K562 (cell line): ENCODE data around the gene MICU1. TPM values are rescaled to one million over a fixed set of nuclear protein-coding genes. Genes with fewer than 3 reads are reported as not detected.

Experiments used
- ARHGAP35 ChIP-seq: fragments of 450-650 bp; IDR thresholded peaks from 2 replicates; pipeline ENCODE4 v1.6.1; 2018; ENCODE audit not compliant: partially characterized antibody
- CBFB ChIP-seq: sonication (generic); formaldehyde crosslinking; IDR thresholded peaks from 2 replicates; pipeline ENCODE4 v1.4.0; 2020; ENCODE audit warnings: mild to moderate bottlenecking, missing genetic modification reagents
- FIP1L1 ChIP-seq: fragments of 200-400 bp; formaldehyde crosslinking; IDR thresholded peaks from 2 replicates; pipeline ENCODE4 v1.6.1; 2018; ENCODE audit warnings: mild to moderate bottlenecking, low read depth, low read length; ENCODE audit not compliant: poor library complexity, severe bottlenecking
- IFI16 ChIP-seq: fragments of 250-450 bp; sonication (Bioruptor Pico); IDR thresholded peaks from 2 replicates; pipeline ENCODE4 v2.1.2; 2022; ENCODE audit warnings: mild to moderate bottlenecking, inconsistent platforms
- MYBL2 ChIP-seq, 2 experiments: fragments of 450-650 bp in 1 of 2; sonication (generic) in 1 of 2; formaldehyde crosslinking in 1 of 2; IDR thresholded peaks; 2 replicates each; pipeline versions ENCODE4 v1.6.1 to v1.8.1; 2017 to 2022; ENCODE audit warnings: borderline replicate concordance in 1 of 2, inconsistent platforms in 1 of 2, low read depth in 1 of 2, mild to moderate bottlenecking in 1 of 2, missing genetic modification reagents in 1 of 2, moderate library complexity in 1 of 2
- NFRKB ChIP-seq: fragments of 450-650 bp; IDR thresholded peaks from 2 replicates; pipeline ENCODE4 v1.6.1; 2016; ENCODE audit warnings: low read depth
- ZKSCAN1 ChIP-seq: fragments of 150-350 bp; IDR thresholded peaks from 2 replicates; pipeline ENCODE4 v1.6.1; 2016; ENCODE audit warnings: low read depth, low read length
- ZNF583 ChIP-seq: fragments of 250-450 bp; sonication (Bioruptor Pico); IDR thresholded peaks from 2 replicates; pipeline ENCODE4 v1.4.0; 2020
- polyA plus RNA-seq, 8 experiments: library from polyadenylated mRNA; depleted of rRNA in 4 of 8; stranded (reverse) in 5 of 8; unstranded in 3 of 8; fragments of >200 nt; fragmentation: Nextera tagmentation in 2 of 8; fragmentation: Illumina TruSeq in 1 of 8; extraction: Ambion mirVana in 2 of 8; extraction: Trizol in 1 of 8; gene quantifications; 2 replicates each; pipeline versions ENCODE4 v1.2.1 to v1.2.3, GENCODE V29; 2011 to 2014; ENCODE audit warnings: inconsistent platforms in 1 of 8, missing spikeins in 1 of 8
- total RNA-seq, 7 experiments: library from RNA; depleted of rRNA in 6 of 7; stranded (reverse); fragments of >200 nt in 6 of 7; fragmentation: Illumina TruSeq in 2 of 7; extraction: Trizol in 2 of 7; gene quantifications; 2 replicates each; pipeline versions ENCODE4 v1.2.1 to v1.2.3, GENCODE V29; 2011 to 2021; ENCODE audit warnings: low replicate concordance in 1 of 7
- TF ChIP-seq, protein P1 (sequence below): fragments of 450-650 bp; IDR thresholded peaks from 2 replicates; pipeline ENCODE4 v1.6.1; 2017; ENCODE audit warnings: antibody characterized with exemption, mild to moderate bottlenecking
- TF ChIP-seq, protein P2 (sequence below), 2 experiments: fragments of 450-650 bp; IDR thresholded peaks; 2 replicates each; pipeline ENCODE4 v1.6.1; 2016; ENCODE audit warnings: mild to moderate bottlenecking in 2 of 2, borderline replicate concordance in 1 of 2, low read depth in 1 of 2, moderate library complexity in 1 of 2
- TF ChIP-seq, protein P3 (sequence below): sonication (generic); formaldehyde crosslinking; IDR thresholded peaks from 2 replicates; pipeline ENCODE4 v1.9.0; 2022; ENCODE audit warnings: mild to moderate bottlenecking, missing genetic modification reagents
- TF ChIP-seq, protein P4 (sequence below): IDR thresholded peaks from 2 replicates; pipeline ENCODE4 v1.6.1; 2011; ENCODE audit not compliant: insufficient read length; ENCODE audit errors: extremely low read depth

MICU1 gene
- total and polyA plus RNA-seq, 9 of the 15 experiments (the other 6 are each of a cell fraction or from before 2014, with no cell fraction given), result 29.3 to 76.8 (median 48.4) TPM

DNA sequence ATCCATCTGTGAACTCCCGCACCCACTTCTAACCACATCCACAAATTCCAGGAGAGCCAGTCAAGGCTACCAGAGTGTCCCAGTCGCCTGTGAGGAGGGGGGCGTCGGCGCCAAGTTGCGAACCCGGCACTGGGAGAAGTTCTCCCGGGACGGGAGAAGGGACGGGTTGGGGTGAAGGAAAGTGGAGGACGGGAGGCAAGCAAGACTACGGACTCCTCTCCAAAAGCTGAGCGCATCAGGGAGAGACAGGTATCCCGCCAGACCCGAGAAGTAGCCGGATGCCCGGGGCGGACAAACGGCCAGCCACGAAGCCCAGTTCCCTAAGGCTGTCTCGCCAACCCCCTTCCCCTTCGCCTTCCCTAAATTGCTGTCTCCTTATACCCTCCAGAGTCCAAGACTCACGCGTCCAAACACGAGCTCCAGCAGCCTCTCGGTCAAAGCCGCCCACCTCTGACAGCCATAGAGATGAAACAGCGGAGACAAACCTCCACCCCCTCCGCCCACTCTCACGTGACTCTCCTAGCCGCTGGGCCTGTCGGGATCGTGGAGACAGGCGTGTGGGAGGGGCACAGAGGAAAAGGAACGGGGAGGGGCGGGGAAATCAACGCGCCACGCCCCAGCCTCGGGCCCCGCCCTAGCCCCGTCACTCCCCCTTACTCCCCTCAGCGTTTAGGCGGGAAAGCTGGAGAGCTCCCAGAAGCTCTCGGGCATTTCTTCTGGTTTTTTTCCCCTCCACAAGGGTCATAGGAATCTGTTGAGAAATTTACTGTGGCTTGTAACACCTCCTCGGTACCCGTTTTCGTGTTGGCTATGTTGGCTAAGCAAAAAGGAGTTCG lies at the start of gene MICU1 (continued):
- TF ChIP-seq, protein P1, sequence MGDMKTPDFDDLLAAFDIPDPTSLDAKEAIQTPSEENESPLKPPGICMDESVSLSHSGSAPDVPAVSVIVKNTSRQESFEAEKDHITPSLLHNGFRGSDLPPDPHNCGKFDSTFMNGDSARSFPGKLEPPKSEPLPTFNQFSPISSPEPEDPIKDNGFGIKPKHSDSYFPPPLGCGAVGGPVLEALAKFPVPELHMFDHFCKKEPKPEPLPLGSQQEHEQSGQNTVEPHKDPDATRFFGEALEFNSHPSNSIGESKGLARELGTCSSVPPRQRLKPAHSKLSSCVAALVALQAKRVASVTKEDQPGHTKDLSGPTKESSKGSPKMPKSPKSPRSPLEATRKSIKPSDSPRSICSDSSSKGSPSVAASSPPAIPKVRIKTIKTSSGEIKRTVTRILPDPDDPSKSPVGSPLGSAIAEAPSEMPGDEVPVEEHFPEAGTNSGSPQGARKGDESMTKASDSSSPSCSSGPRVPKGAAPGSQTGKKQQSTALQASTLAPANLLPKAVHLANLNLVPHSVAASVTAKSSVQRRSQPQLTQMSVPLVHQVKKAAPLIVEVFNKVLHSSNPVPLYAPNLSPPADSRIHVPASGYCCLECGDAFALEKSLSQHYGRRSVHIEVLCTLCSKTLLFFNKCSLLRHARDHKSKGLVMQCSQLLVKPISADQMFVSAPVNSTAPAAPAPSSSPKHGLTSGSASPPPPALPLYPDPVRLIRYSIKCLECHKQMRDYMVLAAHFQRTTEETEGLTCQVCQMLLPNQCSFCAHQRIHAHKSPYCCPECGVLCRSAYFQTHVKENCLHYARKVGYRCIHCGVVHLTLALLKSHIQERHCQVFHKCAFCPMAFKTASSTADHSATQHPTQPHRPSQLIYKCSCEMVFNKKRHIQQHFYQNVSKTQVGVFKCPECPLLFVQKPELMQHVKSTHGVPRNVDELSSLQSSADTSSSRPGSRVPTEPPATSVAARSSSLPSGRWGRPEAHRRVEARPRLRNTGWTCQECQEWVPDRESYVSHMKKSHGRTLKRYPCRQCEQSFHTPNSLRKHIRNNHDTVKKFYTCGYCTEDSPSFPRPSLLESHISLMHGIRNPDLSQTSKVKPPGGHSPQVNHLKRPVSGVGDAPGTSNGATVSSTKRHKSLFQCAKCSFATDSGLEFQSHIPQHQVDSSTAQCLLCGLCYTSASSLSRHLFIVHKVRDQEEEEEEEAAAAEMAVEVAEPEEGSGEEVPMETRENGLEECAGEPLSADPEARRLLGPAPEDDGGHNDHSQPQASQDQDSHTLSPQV, result peak; percentile 93
- 0 out of 2 replicates have a peak, but pooled peaks have one; percentile 25 for TF ChIP-seq ZKSCAN1
- 0 out of 2 replicates have a peak, but pooled peaks have one; percentile 24 for TF ChIP-seq ZNF583 (CRISPR knock-in tag)
- TF ChIP-seq, protein P2, sequence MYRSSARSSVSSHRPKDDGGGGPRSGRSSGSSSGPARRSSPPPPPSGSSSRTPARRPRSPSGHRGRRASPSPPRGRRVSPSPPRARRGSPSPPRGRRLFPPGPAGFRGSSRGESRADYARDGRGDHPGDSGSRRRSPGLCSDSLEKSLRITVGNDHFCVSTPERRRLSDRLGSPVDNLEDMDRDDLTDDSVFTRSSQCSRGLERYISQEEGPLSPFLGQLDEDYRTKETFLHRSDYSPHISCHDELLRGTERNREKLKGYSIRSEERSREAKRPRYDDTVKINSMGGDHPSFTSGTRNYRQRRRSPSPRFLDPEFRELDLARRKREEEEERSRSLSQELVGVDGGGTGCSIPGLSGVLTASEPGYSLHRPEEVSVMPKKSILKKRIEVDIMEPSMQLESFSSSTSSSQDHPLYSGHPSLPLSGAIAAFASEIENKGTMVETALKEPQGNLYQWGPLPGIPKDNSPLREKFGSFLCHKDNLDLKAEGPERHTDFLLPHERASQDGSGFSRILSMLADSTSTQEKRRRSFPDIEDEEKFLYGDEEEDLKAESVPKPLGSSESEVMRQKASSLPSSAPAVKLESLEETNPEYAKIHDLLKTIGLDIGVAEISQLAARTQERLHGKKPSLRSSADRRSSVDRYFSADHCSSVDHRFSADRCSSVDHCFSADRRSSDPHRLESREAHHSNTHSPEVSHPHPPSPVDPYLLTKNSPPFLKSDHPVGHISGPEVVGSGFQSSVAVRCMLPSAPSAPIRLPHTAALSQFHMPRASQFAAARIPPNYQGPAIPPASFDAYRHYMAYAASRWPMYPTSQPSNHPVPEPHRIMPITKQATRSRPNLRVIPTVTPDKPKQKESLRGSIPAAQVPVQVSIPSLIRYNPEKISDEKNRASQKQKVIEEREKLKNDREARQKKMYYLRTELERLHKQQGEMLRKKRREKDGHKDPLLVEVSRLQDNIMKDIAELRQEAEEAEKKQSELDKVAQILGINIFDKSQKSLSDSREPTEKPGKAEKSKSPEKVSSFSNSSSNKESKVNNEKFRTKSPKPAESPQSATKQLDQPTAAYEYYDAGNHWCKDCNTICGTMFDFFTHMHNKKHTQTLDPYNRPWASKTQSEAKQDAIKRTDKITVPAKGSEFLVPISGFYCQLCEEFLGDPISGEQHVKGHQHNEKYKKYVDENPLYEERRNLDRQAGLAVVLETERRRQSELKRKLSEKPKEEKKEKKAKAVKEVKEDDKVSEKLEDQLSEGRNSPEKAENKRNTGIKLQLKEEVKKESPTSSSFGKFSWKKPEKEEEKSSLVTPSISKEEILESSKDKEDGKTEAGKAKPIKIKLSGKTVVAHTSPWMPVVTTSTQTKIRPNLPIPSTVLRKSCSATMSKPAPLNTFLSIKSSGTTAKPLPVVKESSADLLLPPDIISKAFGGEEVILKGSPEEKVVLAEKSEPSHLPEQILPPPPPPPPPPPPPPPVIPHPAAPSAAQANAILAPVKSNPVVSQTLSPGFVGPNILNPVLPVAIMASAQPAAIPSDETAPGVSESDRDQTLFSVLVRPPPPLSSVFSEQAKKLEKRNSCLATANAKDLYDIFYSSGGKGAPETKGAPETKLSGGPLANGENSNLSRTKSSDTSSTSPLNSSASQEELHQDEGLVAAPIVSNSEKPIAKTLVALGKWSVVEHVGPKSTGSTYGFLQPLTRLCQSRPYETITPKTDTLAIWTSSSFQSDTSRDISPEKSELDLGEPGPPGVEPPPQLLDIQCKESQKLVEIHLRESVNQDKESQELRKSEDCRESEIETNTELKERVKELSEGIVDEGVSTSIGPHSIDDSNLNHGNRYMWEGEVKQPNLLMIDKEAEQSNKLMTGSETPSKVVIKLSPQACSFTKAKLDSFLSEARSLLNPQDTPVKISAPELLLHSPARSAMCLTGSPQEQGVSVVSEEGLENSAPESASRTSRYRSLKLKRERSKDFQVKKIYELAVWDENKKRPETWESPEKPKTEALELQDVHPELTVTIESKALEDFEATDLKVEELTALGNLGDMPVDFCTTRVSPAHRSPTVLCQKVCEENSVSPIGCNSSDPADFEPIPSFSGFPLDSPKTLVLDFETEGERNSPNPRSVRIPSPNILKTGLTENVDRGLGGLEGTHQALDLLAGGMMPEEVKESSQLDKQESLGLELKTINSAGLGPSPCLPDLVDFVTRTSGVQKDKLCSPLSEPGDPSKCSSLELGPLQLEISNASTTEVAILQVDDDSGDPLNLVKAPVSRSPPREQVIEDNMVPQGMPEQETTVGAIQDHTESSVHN (IDR thresholded peaks at IDR 0.05; ENCODE audit: borderline replicate concordance in 1 of 2, low read depth in 1 of 2), result no peak; a peak in 1 of 4 replicates
- no peak for TF ChIP-seq CBFB (CRISPR knock-in tag)
- TF ChIP-seq MYBL2 (IDR thresholded peaks at IDR 0.05; ENCODE audit: low read depth), result no peak
- TF ChIP-seq MYBL2 (CRISPR knock-in tag; IDR thresholded peaks at IDR 0.05; ENCODE audit: borderline replicate concordance), result no peak
- TF ChIP-seq, protein P3, sequence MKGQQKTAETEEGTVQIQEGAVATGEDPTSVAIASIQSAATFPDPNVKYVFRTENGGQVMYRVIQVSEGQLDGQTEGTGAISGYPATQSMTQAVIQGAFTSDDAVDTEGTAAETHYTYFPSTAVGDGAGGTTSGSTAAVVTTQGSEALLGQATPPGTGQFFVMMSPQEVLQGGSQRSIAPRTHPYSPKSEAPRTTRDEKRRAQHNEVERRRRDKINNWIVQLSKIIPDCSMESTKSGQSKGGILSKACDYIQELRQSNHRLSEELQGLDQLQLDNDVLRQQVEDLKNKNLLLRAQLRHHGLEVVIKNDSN (CRISPR knock-in tag), result peak; percentile 98
- TF ChIP-seq, protein P4, sequence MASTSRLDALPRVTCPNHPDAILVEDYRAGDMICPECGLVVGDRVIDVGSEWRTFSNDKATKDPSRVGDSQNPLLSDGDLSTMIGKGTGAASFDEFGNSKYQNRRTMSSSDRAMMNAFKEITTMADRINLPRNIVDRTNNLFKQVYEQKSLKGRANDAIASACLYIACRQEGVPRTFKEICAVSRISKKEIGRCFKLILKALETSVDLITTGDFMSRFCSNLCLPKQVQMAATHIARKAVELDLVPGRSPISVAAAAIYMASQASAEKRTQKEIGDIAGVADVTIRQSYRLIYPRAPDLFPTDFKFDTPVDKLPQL, result no peak
- no peak for TF ChIP-seq IFI16 (CRISPR knock-in tag)
- TF ChIP-seq NFRKB, result peak; percentile 77
- no peak for TF ChIP-seq ARHGAP35
- no peak for TF ChIP-seq FIP1L1
